ENCODE results near the gene PCARE.
"Not testable (repeated sequence)": the region's sequence is repeated elsewhere in the genome, so short reads cannot be mapped to it uniquely, and the experiment has no call there.

The PCARE gene

DNA sequence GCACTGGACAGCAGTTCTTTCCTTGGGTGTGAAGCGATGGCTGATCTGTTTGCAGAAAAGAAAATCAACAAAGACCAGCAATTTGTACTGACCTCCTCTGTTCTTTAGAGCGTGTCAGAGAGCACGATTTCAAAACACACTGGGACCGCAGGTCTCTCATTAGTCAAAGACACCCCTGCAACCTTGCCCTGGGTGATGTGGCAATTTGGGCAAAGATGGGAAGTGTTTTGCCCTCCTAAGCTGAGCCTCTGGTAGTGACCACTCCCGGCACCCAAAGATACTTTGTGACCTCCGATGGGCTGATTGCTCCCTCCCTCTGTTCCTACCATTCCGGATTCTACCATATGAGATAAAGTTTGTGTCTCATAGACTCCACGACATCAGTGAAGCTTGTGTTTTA lies 22.6 kb upstream of the PCARE start:
- DNase-seq (ENCODE audit: low spot score): no peak

- not testable (repeated sequence) for DNase-seq (ENCODE audit: low spot score)
Measured at GRCh38 chr2:29090311-29090710, 16.0 kb upstream of the PCARE start.

- DNase-seq (ENCODE audit: low spot score): no peak
Measured at GRCh38 chr2:29084554-29084953, 10.2 kb upstream of the PCARE start.

GRCh38 chr2:29082804-29083495 lies 8.6 kb upstream of the PCARE start:
- DNase-seq (ENCODE audit: low spot score): no peak

DNA sequence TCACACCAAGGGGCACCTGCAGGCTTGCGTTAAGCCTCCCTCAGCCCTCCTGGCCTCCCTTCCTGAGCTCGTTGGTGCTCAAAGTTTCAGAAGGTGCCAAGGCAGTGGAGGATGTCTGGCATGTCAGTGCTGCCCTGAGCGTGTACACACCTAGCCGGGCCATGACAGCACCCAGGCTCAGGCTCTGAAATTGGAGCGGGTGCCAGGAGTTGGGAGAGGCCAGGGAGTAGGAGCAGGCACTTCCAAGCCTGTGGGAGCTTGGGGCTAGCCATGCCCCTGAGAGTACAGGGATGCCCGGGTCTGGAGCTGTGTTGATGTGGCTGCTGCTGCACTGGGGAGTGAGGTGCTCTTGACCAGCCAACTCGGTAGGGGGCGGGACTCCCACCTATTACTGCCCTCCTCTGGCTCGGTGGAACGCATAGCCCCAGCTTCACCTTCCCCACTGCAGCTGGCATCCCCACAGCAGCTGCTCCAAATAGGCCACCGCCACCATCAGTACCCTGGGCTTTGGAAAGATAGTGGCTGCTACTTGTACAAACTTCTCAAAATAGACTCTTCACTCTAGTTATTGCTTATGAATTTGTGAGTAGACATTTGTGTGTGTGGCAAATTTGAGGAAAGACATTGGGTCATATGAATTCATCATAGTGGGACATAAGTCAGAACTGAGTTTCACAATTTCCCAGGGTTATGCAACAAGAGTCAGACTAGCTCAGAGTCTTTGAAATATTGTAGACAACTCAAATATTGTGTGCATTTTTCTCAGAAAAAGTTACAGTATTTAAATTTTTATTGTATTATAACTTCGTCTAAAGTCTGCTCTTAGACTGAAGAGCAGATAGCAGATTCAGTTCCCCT lies 6.8 kb upstream of the PCARE start:
- DNase-seq (ENCODE audit: low spot score): no peak

GRCh38 chr2:29079887-29080286 lies 5.6 kb upstream of the PCARE start:
- no peak for DNase-seq (ENCODE audit: low spot score)

DNA sequence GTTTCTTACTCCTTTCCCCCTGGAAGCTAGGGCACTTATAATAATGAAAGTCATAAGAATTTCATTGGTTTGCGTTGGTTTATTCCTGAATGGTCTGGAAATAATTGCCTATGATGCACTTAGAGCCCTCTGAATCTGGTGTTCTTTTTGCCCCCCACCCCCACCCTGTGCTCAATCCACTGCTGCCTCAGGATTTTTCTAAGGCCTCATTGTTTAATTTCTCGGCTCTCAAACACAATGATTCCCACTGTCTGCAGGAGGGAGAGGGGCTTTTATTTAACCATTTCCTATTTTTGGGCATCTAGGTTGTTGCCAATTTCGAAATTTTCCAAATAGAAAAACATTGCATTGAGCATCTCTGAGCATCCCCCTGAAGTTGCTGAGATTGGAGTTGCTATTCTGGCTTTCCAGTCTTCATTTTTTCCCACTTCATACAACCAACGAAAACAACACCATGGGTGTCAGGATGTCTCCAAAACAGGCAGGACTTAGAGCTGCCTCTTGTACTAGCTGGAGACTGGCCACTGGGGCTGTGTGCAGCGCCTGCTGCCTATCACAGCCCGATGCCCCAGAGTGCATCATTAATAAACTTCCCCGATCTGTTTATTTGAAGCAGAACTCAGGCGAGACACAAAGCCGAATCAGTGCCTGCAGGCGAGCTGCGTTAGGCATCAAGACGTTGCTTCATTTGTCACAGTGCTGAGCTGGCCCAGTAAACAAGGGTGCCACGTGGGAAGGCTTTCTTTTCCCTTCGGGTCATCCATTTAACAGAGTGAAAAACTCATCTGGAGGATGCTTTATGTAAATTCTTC lies 1.8 kb upstream of the PCARE start:
- DNase-seq (ENCODE audit: low spot score): no peak

DNA sequence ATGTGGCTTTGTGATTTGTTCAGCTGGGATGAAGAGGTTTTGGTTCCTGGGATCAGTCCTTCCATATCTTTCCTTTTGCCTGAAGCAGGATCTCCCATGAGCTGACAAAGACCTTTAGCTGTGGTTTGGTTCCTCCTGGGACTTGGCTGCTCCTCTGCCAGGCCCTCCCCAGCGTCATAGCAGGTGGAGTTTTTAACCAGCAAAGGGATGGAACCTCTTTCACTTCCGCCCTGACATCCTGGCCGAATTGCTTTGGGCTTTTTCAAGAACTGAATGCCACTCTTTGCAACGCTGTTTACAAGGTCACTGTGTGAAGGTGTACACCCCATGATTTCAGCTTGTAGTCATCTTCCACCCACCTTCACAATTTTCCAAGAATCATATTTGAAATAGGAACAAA lies 390 bp downstream of the PCARE start:
- no peak for DNase-seq (ENCODE audit: low spot score)

DNA sequence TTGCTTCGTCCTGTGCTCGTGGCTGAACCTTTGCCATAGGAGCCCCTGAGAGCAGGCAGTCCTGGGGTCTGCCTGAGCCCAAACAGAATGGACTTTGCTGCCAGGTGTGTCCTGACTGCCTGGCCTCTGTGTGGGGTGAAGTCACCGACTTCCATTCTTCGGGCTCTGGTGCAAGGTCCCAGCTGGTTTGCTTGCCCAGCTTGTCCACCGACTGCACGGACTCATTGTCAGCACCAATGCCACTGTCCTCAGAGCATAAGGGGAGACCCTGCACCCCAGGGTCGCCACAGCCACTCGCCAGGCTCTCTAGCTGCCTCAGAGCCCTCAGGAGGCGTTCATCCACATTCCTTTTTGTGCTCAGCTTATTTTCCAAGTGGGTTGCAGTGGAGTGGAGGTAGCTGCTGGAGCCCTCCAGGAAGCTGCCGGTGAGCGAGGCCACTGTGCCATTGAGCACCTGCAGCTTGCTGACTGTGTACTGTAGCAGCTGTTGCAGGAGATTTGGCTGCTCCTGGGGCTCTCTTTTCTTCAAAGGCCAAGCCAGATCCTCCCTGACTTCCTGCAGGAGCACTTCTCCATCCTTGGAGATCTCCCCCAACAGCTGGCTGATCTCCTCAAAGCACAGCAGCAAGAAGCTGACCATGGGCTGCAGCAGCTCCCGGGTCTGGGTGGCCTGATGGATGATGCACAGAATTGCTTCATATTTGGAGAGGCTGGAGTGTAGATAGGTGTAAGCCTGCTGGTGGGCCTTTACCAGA lies 1.2 kb downstream of the PCARE start:
- DNase-seq (ENCODE audit: low spot score): no peak

DNA sequence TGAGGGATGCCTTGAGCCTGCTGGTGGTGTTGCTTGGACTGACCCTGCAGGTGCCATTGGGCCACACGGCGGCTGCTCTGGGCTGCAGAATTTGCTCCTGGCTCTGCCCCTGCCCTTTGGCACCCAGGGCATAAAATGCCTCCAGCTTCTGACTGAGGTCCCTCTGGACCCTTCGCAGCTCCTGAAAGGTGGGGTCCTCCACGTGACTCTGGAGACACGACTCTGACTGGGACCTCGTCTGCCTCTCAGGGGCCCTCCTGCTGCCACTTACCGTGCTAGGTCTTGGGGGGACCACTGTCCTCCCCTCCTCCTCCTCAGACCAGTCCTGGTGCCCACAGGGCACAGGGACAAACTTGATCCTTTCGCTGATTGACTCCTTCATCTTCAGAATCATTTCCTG lies 2.1 kb downstream of the PCARE start:
- no peak for DNase-seq (ENCODE audit: low spot score)

DNA sequence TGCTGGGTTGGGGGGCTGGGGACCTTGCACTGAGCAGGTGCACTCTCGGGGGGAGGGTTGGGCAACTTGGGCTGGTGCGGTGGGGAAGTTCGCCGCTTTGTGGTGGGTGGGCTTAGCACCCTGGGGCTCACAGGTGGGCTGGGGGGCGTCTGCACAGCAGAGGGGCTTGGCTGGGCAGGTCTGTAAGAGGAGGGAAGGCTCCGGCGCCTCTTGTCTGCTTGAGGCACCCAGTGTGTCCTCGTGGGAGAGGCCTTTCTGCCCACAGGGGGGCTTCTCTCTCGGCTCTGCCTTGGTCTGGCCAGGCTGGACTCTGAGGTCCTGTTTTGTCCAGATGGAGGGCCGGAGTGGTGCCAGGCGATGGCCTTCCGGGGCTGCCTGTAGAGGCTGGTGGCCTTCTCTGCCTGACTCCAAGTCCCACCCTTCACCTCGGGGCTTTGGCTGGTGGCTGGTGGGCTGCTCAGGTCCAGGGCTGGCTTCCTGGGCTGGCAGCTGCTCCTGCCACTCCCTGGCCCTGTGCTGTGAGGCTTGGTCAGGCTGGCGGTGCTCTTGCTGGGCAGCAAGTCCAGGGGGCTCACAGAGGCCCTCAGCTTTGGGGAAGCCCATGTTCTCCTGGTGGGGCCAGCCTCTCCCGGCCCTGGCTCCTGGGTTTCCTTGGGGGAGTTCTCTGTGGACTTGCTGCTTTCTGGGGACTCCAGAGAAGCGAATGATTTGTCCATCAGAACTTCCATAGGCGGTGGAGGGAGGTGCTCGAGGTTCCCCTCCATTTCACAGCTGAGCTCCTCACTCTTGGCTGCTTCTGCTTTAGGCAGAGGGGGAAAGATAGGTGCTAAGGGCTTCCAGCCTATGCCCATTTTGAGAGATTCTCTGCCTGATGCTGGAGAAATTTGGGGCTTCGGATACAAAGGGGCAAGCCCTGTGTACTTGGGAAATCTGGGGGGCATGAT lies 3.0 kb downstream of the PCARE start:
- DNase-seq (ENCODE audit: low spot score): no peak

- no peak for DNase-seq (ENCODE audit: low spot score)
Measured at GRCh38 chr2:29070526-29070925, 3.8 kb downstream of the PCARE start.

DNA sequence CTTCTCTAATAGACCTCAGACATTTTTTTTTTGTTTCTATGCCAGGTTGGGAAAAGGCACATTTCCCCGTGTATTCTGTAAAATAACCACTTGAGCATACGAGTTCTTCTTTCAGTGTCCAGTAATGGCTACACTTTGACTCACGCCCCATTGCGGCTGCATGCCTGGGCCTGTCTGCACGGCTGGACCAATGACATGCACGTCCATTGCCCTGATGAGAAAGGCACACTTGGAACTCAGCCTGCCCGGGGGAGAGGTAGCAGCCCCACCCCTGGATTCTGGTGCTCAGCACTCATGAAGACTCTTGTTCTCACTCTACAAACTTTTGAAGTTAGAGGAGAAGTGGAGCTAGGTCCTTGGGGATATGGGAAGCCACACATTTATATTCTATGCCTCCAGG lies 5.8 kb downstream of the PCARE start:
- DNase-seq (ENCODE audit: low spot score): no peak

GRCh38 chr2:29066997-29067605 lies 7.2 kb downstream of the PCARE start:
- no peak for DNase-seq (ENCODE audit: low spot score)

- no peak for DNase-seq (ENCODE audit: low spot score)
Measured at GRCh38 chr2:29066271-29066860, 8.0 kb downstream of the PCARE start.

GRCh38 chr2:29065068-29065811 lies 9.1 kb downstream of the PCARE start:
- no peak for DNase-seq (ENCODE audit: low spot score)

GRCh38 chr2:29064746-29065067 lies 9.6 kb downstream of the PCARE start:
- no peak for DNase-seq (ENCODE audit: low spot score)

GRCh38 chr2:29064346-29064715 lies 10.0 kb downstream of the PCARE start:
- no peak for DNase-seq (ENCODE audit: low spot score)

DNA sequence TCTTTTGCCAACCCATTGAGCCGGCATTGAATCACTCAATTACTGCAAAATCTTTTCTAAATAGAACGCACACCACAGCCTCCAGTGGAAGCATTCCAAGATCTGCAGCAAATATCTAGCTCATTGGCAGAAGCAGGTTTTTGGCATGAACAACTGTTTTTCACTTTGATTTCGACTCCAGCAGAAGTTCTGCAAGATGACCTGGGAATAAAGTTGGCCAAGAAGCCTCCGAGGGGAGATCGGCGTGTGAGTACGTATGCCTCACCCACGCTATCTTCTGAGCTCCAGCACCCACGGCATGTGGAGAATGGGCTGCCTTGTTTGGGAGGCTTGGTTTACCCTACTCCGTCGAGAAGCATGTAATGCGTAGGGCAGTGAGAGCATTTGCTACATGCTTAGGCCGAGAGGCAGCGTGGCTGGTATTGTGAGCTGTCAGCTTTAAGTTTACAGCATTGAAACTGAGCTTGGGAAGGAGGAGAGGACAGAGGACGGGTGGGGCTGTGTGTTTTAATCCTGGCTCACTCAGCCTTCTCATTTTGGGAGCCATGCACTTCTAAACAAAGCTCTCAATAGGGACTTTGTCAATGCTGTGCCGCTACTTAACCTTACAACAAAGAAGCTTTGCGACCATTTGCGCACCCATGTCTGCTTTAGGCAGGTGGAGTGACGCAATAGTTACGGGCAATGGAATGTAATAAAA lies 10.5 kb downstream of the PCARE start:
- DNase-seq (ENCODE audit: low spot score): no peak
